Measurements from ENCODE around the gene RIC8B.
A peak's percentile ranks its signal among the peaks of the same experiment; 100 is the strongest.

Gene RIC8B

GRCh38 chr12:106861984-106862916 lies 87.8 kb downstream of the RIC8B start:
- H3K36me3 Mint-ChIP-seq (ENCODE audit: low read depth): peaks cover 34% of the 10 kb centered on the region
- H3K9me3 Mint-ChIP-seq: no peaks in the 10 kb centered on the region
- TF ChIP-seq CTCF (IDR thresholded peaks at IDR 0.05): no peak
- H3K27ac Mint-ChIP-seq: no peak overlapping the region
- no peak for DNase-seq
- no peaks in the 10 kb centered on the region for H3K4me1 Mint-ChIP-seq
- H3K27me3 Mint-ChIP-seq (ENCODE audit: low read depth, poor library complexity): no peaks in the 10 kb centered on the region
- H3K4me3 Mint-ChIP-seq: no peak overlapping the region

- no peak for DNase-seq
- TF ChIP-seq CTCF (IDR thresholded peaks at IDR 0.05): no peak
Measured at GRCh38 chr12:106863189-106863588, 88.7 kb downstream of the RIC8B start.

GRCh38 chr12:106865683-106866082 lies 91.2 kb downstream of the RIC8B start:
- H3K36me3 Mint-ChIP-seq (ENCODE audit: low read depth): peaks cover 29% of the 10 kb centered on the region
- no peak for DNase-seq
- peak overlapping the region; percentile 1 for H3K27ac Mint-ChIP-seq
- no peak for TF ChIP-seq CTCF (IDR thresholded peaks at IDR 0.05)
- no peaks in the 10 kb centered on the region for H3K9me3 Mint-ChIP-seq
- H3K27me3 Mint-ChIP-seq (ENCODE audit: low read depth, poor library complexity): no peaks in the 10 kb centered on the region
- no peaks in the 10 kb centered on the region for H3K4me1 Mint-ChIP-seq
- no peak overlapping the region for H3K4me3 Mint-ChIP-seq

More at GRCh38 chr12:106863189-106863588, 88.7 kb downstream of the RIC8B start:
- Mint-ChIP-seq H3K9me3 (no peaks in the 10 kb centered on the region), H3K27ac (no peak overlapping the region), H3K27me3 (ENCODE audit: low read depth, poor library complexity) (no peaks in the 10 kb centered on the region), H3K4me3 (no peak overlapping the region), H3K4me1 (no peaks in the 10 kb centered on the region), H3K36me3 (ENCODE audit: low read depth) (peaks cover 42% of the 10 kb centered on the region)

DNA sequence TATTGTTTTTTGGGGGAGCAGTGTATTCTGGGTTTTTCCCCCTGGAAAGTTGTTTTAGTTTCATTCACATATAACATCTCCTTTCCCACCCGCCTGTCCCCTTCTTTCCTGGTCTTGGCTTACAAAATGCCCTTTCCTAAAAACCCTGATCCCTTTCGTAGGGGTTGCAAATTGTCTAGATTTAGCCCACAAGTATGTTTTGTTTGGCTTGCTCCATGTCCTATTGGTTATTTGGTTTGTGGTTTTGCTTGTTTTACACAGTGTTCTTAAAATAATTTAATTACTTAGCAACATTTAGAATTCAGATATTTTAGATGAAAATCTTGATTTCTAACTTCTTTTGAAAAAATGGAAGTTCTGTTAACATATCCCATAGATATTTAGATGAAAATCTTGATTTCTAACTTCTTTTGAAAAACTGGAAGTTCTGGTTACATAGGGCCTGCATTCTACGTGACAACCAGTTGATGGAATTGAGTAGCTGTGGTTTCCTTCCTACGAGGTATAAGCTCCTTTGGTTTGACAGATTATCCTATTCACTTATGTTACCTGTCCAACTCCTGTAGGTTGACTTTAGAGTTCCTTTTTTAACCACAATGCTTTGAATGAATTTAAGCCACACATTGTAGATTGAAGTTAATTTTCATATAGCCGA lies 92.1 kb downstream of the RIC8B start:
- peaks cover 31% of the 10 kb centered on the region for H3K36me3 Mint-ChIP-seq (ENCODE audit: low read depth)
- H3K4me1 Mint-ChIP-seq: no peaks in the 10 kb centered on the region
- DNase-seq: no peak
- no peaks in the 10 kb centered on the region for H3K27me3 Mint-ChIP-seq (ENCODE audit: low read depth, poor library complexity)
- H3K4me3 Mint-ChIP-seq: no peak overlapping the region
- TF ChIP-seq CTCF (IDR thresholded peaks at IDR 0.05): no peak
- H3K9me3 Mint-ChIP-seq: no peaks in the 10 kb centered on the region
- no peak overlapping the region for H3K27ac Mint-ChIP-seq

- H3K4me1 Mint-ChIP-seq: no peaks in the 10 kb centered on the region
- DNase-seq: no peak
- no peaks in the 10 kb centered on the region for H3K27me3 Mint-ChIP-seq (ENCODE audit: low read depth, poor library complexity)
- peaks cover 33% of the 10 kb centered on the region for H3K36me3 Mint-ChIP-seq (ENCODE audit: low read depth)
- peak overlapping the region; percentile 3 for H3K27ac Mint-ChIP-seq
- H3K4me3 Mint-ChIP-seq: no peak overlapping the region
- no peak for TF ChIP-seq CTCF (IDR thresholded peaks at IDR 0.05)
- no peaks in the 10 kb centered on the region for H3K9me3 Mint-ChIP-seq
Measured at GRCh38 chr12:106867651-106868050, 93.2 kb downstream of the RIC8B start.

Data from nephron progenitor cell (in vitro differentiated cells).